SU-DHL-6 (cell line): Measurements from ENCODE around the gene CLCA1.

Experiments used
- H2AFZ ChIP-seq: fragments of 200-600 bp; sonication (generic); 2 replicates; pipeline ENCODE4 v1.6.1; 2014; ENCODE audit warnings: low read depth, mild to moderate bottlenecking, moderate library complexity, mixed read lengths, antibody characterized with exemption, low read length; ENCODE audit not compliant: severe bottlenecking
- H3F3A ChIP-seq: fragments of 200-600 bp; shearing (Covaris generic); 2 replicates; pipeline ENCODE4 v1.6.0; 2016; ENCODE audit warnings: antibody characterized with exemption, mild to moderate bottlenecking; ENCODE audit not compliant: insufficient read depth
- H3K27ac ChIP-seq: fragments of 200-600 bp; sonication (generic); 2 replicates; pipeline ENCODE4 v1.5.1; 2016; ENCODE audit warnings: low read depth, mild to moderate bottlenecking, low read length, moderate library complexity, mixed read lengths
- H3K27me3 ChIP-seq: fragments of 200-600 bp; sonication (generic), shearing (Covaris generic); 2 replicates; pipeline ENCODE4 v1.6.0; 2014; ENCODE audit warnings: mild to moderate bottlenecking, low read length
- H3K36me3 ChIP-seq: fragments of 200-600 bp; sonication (generic); 2 replicates; pipeline ENCODE4 v1.6.1; 2014; ENCODE audit warnings: mild to moderate bottlenecking, low read length, mixed read lengths
- H3K4me2 ChIP-seq: fragments of 300-600, 200-600 bp; shearing (Covaris generic), sonication (generic); 2 replicates; pipeline ENCODE4 v1.6.0; 2014; ENCODE audit warnings: low read length, low read depth, mild to moderate bottlenecking; ENCODE audit not compliant: poor library complexity, severe bottlenecking
- H3K4me3 ChIP-seq: fragments of 200-600 bp; sonication (generic); 2 replicates; pipeline ENCODE4 v1.5.1; 2014; ENCODE audit warnings: antibody characterized with exemption, low read length, mild to moderate bottlenecking, mixed read lengths; ENCODE audit not compliant: insufficient read depth, poor library complexity, severe bottlenecking
- H3K79me2 ChIP-seq: fragments of 200-600 bp; sonication (generic); 2 replicates; pipeline ENCODE4 v1.6.1; 2014; ENCODE audit warnings: mild to moderate bottlenecking, low read length, moderate library complexity; ENCODE audit not compliant: insufficient read depth
- H3K9ac ChIP-seq: fragments of 200-600 bp; sonication (generic); 2 replicates; pipeline ENCODE4 v1.7.0; 2014; ENCODE audit warnings: mild to moderate bottlenecking, low read length
- H3K9me2 ChIP-seq: fragments of 200-600 bp; sonication (generic); replicated peaks from 2 replicates; pipeline ENCODE4 v1.6.1; 2014; ENCODE audit warnings: low read length; ENCODE audit not compliant: insufficient read depth
- H3K9me3 ChIP-seq: fragments of 200-600 bp; sonication (generic); 2 replicates; pipeline ENCODE4 v1.6.1; 2014; ENCODE audit warnings: low read length, mixed read lengths; ENCODE audit not compliant: insufficient read depth
- H4K20me1 ChIP-seq: fragments of 200-600 bp; sonication (generic); 2 replicates; pipeline ENCODE4 v1.6.1; 2014; ENCODE audit warnings: low read depth, mild to moderate bottlenecking, antibody characterized with exemption, low read length, moderate library complexity, mixed read lengths
- EZH2phosphoT487 ChIP-seq: fragments of 200-600 bp; sonication (generic), shearing (Covaris generic); conservative IDR thresholded peaks from 2 replicates; pipeline ENCODE4 v1.6.1; 2018; ENCODE audit warnings: mild to moderate bottlenecking, antibody characterized with exemption, low read length, moderate library complexity, mixed read lengths
- TF ChIP-seq, protein P1 (sequence below): fragments of 200-600 bp; sonication (generic); IDR thresholded peaks from one replicate; pipeline ENCODE4 v1.5.1; 2017; ENCODE audit warnings: antibody characterized with exemption, mild to moderate bottlenecking, low read length, moderate library complexity; ENCODE audit not compliant: insufficient read depth, poor library complexity, severe bottlenecking

Gene CLCA1

GRCh38 chr1:86423473-86423872 lies 45.3 kb upstream of the CLCA1 start:
- Histone ChIP-seq H2AFZ (no peak overlapping the region), H3K27me3 (no peaks in the 10 kb centered on the region), H3K9me2 (no peaks in the 10 kb centered on the region), H3K9me3 (no peaks in the 10 kb centered on the region), H3K4me2 (no peak overlapping the region), H4K20me1 (no peaks in the 10 kb centered on the region), H3F3A (no peaks in the 10 kb centered on the region), H3K36me3 (no peaks in the 10 kb centered on the region), H3K4me3 (no peak overlapping the region), H3K27ac (no peak overlapping the region), H3K79me2 (no peaks in the 10 kb centered on the region), H3K9ac (no peak overlapping the region)
- TF ChIP-seq EZH2phosphoT487: no peak
- TF ChIP-seq, protein P1, sequence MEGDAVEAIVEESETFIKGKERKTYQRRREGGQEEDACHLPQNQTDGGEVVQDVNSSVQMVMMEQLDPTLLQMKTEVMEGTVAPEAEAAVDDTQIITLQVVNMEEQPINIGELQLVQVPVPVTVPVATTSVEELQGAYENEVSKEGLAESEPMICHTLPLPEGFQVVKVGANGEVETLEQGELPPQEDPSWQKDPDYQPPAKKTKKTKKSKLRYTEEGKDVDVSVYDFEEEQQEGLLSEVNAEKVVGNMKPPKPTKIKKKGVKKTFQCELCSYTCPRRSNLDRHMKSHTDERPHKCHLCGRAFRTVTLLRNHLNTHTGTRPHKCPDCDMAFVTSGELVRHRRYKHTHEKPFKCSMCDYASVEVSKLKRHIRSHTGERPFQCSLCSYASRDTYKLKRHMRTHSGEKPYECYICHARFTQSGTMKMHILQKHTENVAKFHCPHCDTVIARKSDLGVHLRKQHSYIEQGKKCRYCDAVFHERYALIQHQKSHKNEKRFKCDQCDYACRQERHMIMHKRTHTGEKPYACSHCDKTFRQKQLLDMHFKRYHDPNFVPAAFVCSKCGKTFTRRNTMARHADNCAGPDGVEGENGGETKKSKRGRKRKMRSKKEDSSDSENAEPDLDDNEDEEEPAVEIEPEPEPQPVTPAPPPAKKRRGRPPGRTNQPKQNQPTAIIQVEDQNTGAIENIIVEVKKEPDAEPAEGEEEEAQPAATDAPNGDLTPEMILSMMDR: no peak

- Histone ChIP-seq H3K79me2 (no peaks in the 10 kb centered on the region), H3K9me3 (no peaks in the 10 kb centered on the region), H3K4me2 (no peak within 1 kb of the TSS), H3F3A (no peaks in the 10 kb centered on the region), H3K4me3 (no peak within 1 kb of the TSS), H2AFZ (no peak within 1 kb of the TSS), H3K9me2 (no peaks in the 10 kb centered on the region), H3K9ac (no peak within 1 kb of the TSS), H3K36me3 (no peaks in the 10 kb centered on the region), H4K20me1 (no peaks in the 10 kb centered on the region), H3K27me3 (no peaks in the 10 kb centered on the region), H3K27ac (no peak within 1 kb of the TSS)
- TF ChIP-seq, protein P1: no peak
- no peak for TF ChIP-seq EZH2phosphoT487
Measured at GRCh38 chr1:86423873-86424272, 44.9 kb upstream of the CLCA1 start, which contains the start of gene CLCA2. Gene CLCA2, plus strand, starts transcription at chr1:86424171. Its CDS starts 77 bp downstream, at chr1:86424248.

GRCh38 chr1:86429122-86429725 lies 39.5 kb upstream of the CLCA1 start:
- H3K4me3 ChIP-seq: no peak overlapping the region
- H3K36me3 ChIP-seq: no peaks in the 10 kb centered on the region
- H4K20me1 ChIP-seq: no peaks in the 10 kb centered on the region
- H3K79me2 ChIP-seq: no peaks in the 10 kb centered on the region
- TF ChIP-seq EZH2phosphoT487: no peak
- TF ChIP-seq, protein P1: no peak
- no peak overlapping the region for H2AFZ ChIP-seq
- no peak overlapping the region for H3K9ac ChIP-seq
- H3K9me3 ChIP-seq: no peaks in the 10 kb centered on the region
- no peak overlapping the region for H3K27ac ChIP-seq
- no peaks in the 10 kb centered on the region for H3K27me3 ChIP-seq
- no peaks in the 10 kb centered on the region for H3F3A ChIP-seq
- H3K4me2 ChIP-seq: no peak overlapping the region
- no peaks in the 10 kb centered on the region for H3K9me2 ChIP-seq
